Measurements from ENCODE around the gene ARL6IP6. TPM values are rescaled to one million over a fixed set of nuclear protein-coding genes. Genes with fewer than 3 reads are reported as not detected.

ARL6IP6 gene
- total RNA-seq (17.2 TPM), polyA plus RNA-seq (ENCODE audit: insufficient read depth in 1 of 8, insufficient read length in 8 of 8, low replicate concordance in 1 of 8) (10 to 100 TPM; 35.4 to 47.6 (median 40.2) TPM)
- long read RNA-seq, donor 1, transcript ARL6IP6-201 (4 exons, 2,805 nt): major isoform, 11 of 18 reads
- long read RNA-seq, donor 1, partial matches to known transcripts: 6 of 18 reads
- long read RNA-seq, donor 1, other reads (novel, unspliced or antisense): 0 of 18 reads
- long read RNA-seq, donor 2, partial matches to known transcripts: 0 of 2 reads
- long read RNA-seq, donor 2, other reads (novel, unspliced or antisense): 0 of 2 reads
- long read RNA-seq, donor 3, transcript ARL6IP6-201 (4 exons, 2,805 nt): major isoform, 22 of 24 reads
- long read RNA-seq, donor 3, partial matches to known transcripts: 0 of 24 reads
- long read RNA-seq, donor 3, other reads (novel, unspliced or antisense): 0 of 24 reads
- long read RNA-seq, donor 4, transcript ARL6IP6-201 (4 exons, 2,805 nt): major isoform, 9 of 10 reads
- long read RNA-seq, donor 4, partial matches to known transcripts: 0 of 10 reads
- long read RNA-seq, donor 4, other reads (novel, unspliced or antisense): 0 of 10 reads
- long read RNA-seq, donor 5, transcript ARL6IP6-201 (4 exons, 2,805 nt): major isoform, 45 of 47 reads
- long read RNA-seq, donor 5, partial matches to known transcripts: 0 of 47 reads
- long read RNA-seq, donor 5, other reads (novel, unspliced or antisense): 0 of 47 reads
- long read RNA-seq, donor 6, transcript ARL6IP6-201 (4 exons, 2,805 nt): major isoform, 27 of 29 reads
- long read RNA-seq, donor 6, partial matches to known transcripts: 0 of 29 reads
- long read RNA-seq, donor 6, other reads (novel, unspliced or antisense): 0 of 29 reads
- long read RNA-seq, donor 7, transcript ARL6IP6-201 (4 exons, 2,805 nt): major isoform, 28 of 40 reads
- long read RNA-seq, donor 7, partial matches to known transcripts: 10 of 40 reads
- long read RNA-seq, donor 7, other reads (novel, unspliced or antisense): 0 of 40 reads
- long read RNA-seq, donor 8, transcript ARL6IP6-201 (4 exons, 2,805 nt): major isoform, 12 of 13 reads
- long read RNA-seq, donor 8, partial matches to known transcripts: 0 of 13 reads
- long read RNA-seq, donor 8, other reads (novel, unspliced or antisense): 0 of 13 reads
- long read RNA-seq, donor 9, transcript ARL6IP6-201 (4 exons, 2,805 nt): major isoform, 8 of 9 reads
- long read RNA-seq, donor 9, partial matches to known transcripts: 0 of 9 reads
- long read RNA-seq, donor 9, other reads (novel, unspliced or antisense): 0 of 9 reads
- long read RNA-seq, donor 10, transcript ARL6IP6-201 (4 exons, 2,805 nt): major isoform, 19 of 19 reads
- long read RNA-seq, donor 10, partial matches to known transcripts: 0 of 19 reads
- long read RNA-seq, donor 10, other reads (novel, unspliced or antisense): 0 of 19 reads
- long read RNA-seq, donor 11, transcript ARL6IP6-201 (4 exons, 2,805 nt): major isoform, 20 of 20 reads
- long read RNA-seq, donor 11, partial matches to known transcripts: 0 of 20 reads
- long read RNA-seq, donor 11, other reads (novel, unspliced or antisense): 0 of 20 reads

DNA sequence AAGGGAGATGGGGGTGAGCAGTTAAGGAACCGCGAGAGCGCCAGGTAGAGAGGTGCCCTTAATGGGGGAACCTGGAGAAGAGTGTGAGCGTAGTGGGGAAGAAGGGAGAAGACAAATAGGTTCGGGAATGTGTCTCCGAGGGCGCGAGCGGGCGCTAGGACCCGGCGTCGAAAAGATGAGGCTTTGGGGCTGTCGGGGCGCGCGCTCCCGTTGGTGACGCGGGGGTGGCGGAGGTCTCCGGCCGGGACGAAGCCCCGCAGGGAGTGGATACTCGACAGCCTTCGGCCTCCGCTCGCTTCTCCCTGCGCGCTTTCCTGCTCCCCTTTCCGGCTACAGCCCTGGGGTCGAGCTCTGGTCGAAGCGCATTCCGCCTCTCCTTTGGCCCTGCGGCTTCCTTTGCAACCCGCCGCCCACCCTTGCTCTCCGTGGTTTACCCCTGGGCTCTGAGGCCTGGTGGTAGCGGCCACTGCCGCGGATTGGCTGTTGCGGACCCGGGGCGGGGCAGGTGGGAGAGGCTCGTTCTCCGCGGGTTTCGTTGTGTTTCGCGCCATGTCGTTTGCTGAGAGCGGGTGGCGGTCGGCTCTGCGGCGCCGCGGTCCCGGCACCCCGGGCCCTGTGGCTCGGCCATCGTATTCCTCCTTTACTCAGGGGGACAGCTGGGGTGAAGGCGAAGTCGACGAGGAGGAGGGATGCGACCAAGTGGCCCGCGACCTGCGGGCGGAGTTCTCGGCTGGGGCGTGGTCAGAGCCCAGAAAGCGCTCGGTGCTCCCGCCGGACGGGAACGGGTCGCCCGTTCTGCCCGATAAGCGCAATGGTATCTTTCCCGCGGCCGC is at the start of gene ARL6IP6:
Gene ARL6IP6 (plus strand): TSS at position 545 of the 833 bp plus-strand sequence. CDS start 5 bp downstream, at position 550.
- Histone ChIP-seq H3K9me3 (replicated peaks; ENCODE audit: control insufficient read depth, low read depth, low read length) (no peaks in the 10 kb centered on the region), H3K4me1 (ENCODE audit: control insufficient read depth, insufficient read depth, low read length) (peaks cover 7% of the 10 kb centered on the region), H3K36me3 (ENCODE audit: control insufficient read depth, insufficient read depth, low read length) (peaks cover 2% of the 10 kb centered on the region), H3K4me3 (ENCODE audit: low read length) (peak within 1 kb of the TSS; percentile 90), H3K27me3 (ENCODE audit: control insufficient read depth, insufficient read depth, low read length) (no peaks in the 10 kb centered on the region), H3K27ac (ENCODE audit: low read length) (peak within 1 kb of the TSS; percentile 98)
- peak; percentile 97 for DNase-seq
- under 1% methylated on average over 87 of the region's 87 CpGs for WGBS (ENCODE audit: insufficient coverage)

DNA sequence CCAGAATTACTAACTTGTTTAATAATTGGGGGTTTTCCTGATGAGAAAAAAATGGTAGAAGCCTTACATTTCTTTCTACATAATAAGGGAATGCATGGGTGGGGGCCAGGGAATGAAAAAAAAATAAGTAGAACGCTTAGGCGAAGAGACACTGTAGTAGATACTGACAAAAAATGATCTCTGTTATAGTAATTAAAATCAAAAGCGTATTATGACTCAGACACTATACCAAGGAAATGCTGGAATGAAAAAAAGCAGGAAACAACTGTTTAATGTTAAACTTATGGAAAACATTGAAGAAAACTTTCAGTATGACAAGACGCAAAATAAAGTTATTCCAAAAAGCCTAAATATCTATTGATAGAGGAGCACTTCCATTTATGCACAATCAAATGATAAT is 44.1 kb upstream of the ARL6IP6 start:
- H3K9me3 ChIP-seq (replicated peaks; ENCODE audit: control insufficient read depth, low read depth, low read length): no peaks in the 10 kb centered on the region
- peak; percentile 10 for DNase-seq
- no peaks in the 10 kb centered on the region for H3K4me1 ChIP-seq (ENCODE audit: control insufficient read depth, insufficient read depth, low read length)
- H3K36me3 ChIP-seq (ENCODE audit: control insufficient read depth, insufficient read depth, low read length): peaks cover 14% of the 10 kb centered on the region
- no peak overlapping the region for H3K27ac ChIP-seq (ENCODE audit: low read length)
- no peaks in the 10 kb centered on the region for H3K27me3 ChIP-seq (ENCODE audit: control insufficient read depth, insufficient read depth, low read length)
- H3K4me3 ChIP-seq (ENCODE audit: low read length): no peak overlapping the region
- WGBS (ENCODE audit: insufficient coverage): no CpG with 5 or more reads among the region's 4 CpGs

DNA sequence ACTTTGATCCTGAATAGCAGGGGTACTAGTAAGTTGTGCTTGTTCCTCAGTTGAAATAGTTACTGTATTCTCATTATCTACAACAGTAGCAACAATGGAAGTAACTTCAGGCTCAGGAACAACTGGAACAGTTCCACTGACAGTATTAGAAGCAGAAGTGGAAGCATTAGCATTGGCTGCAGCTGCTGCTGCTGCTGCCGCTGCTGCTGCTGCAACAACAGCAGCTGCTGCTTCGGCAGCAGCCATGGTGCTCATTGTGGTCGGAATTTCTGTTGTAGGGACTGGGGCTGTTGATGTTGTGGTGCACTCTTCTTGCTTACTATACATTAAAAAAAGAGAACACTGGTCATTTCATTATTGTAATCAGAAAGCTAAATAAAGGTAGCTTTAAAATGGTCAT is 42.0 kb upstream of the ARL6IP6 start:
- H3K9me3 ChIP-seq (replicated peaks; ENCODE audit: control insufficient read depth, low read depth, low read length): no peaks in the 10 kb centered on the region
- no peak overlapping the region for H3K4me3 ChIP-seq (ENCODE audit: low read length)
- peak; percentile 23 for DNase-seq
- WGBS (ENCODE audit: insufficient coverage): no CpG with 5 or more reads among the region's 3 CpGs
- no peak overlapping the region for H3K27ac ChIP-seq (ENCODE audit: low read length)
- no peaks in the 10 kb centered on the region for H3K4me1 ChIP-seq (ENCODE audit: control insufficient read depth, insufficient read depth, low read length)
- H3K27me3 ChIP-seq (ENCODE audit: control insufficient read depth, insufficient read depth, low read length): no peaks in the 10 kb centered on the region
- peaks cover 13% of the 10 kb centered on the region for H3K36me3 ChIP-seq (ENCODE audit: control insufficient read depth, insufficient read depth, low read length)

DNA sequence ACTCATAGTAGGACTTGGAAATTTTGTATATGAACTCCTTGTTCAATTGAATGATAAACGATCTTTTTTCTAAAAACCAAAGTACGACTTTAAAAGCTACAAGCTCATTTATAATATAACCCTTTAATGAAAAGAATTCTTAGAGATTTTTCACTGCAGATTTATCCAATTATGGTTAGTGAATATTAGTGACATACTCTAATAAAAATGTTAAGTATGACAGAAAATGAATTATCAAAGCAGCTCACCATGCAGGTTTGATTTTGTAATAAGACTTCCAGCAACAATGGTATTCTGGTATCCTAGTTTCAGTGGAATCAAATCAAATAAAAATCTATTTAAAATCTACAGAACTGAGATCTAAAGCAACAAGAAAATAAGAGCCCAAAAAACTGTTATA is 39.6 kb upstream of the ARL6IP6 start:
- H3K27ac ChIP-seq (ENCODE audit: low read length): no peak overlapping the region
- no peak overlapping the region for H3K4me3 ChIP-seq (ENCODE audit: low read length)
- no CpG with 5 or more reads among the region's 2 CpGs for WGBS (ENCODE audit: insufficient coverage)
- no peaks in the 10 kb centered on the region for H3K4me1 ChIP-seq (ENCODE audit: control insufficient read depth, insufficient read depth, low read length)
- DNase-seq: no peak
- peaks cover 10% of the 10 kb centered on the region for H3K36me3 ChIP-seq (ENCODE audit: control insufficient read depth, insufficient read depth, low read length)
- no peaks in the 10 kb centered on the region for H3K27me3 ChIP-seq (ENCODE audit: control insufficient read depth, insufficient read depth, low read length)
- H3K9me3 ChIP-seq (replicated peaks; ENCODE audit: control insufficient read depth, low read depth, low read length): no peaks in the 10 kb centered on the region

DNA sequence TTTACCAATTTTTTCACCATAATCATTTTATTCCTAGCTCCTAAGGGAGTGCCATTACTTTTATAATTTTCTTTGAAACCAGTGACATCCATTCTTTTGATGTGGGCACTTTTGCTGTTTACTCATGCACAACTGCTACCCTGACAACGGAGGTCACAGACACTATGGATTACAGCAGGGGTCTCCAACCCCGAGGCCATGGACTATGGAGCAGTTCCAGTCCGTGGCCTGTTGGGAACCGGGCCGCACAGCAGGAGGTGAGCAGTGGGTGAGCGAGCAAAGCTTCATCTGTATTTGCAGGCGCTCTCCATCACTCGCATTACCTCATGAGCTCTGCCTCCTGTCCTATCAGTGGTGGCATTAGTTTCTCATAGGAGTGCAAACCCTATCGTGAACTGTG is 35.8 kb upstream of the ARL6IP6 start:
- no peak for DNase-seq
- H3K4me1 ChIP-seq (ENCODE audit: control insufficient read depth, insufficient read depth, low read length): no peaks in the 10 kb centered on the region
- no peaks in the 10 kb centered on the region for H3K9me3 ChIP-seq (replicated peaks; ENCODE audit: control insufficient read depth, low read depth, low read length)
- H3K4me3 ChIP-seq (ENCODE audit: low read length): no peak overlapping the region
- no peaks in the 10 kb centered on the region for H3K27me3 ChIP-seq (ENCODE audit: control insufficient read depth, insufficient read depth, low read length)
- no peak overlapping the region for H3K27ac ChIP-seq (ENCODE audit: low read length)
- peaks cover 5% of the 10 kb centered on the region for H3K36me3 ChIP-seq (ENCODE audit: control insufficient read depth, insufficient read depth, low read length)
- WGBS (ENCODE audit: insufficient coverage): 94% methylated on average over 9 of the region's 9 CpGs

DNA sequence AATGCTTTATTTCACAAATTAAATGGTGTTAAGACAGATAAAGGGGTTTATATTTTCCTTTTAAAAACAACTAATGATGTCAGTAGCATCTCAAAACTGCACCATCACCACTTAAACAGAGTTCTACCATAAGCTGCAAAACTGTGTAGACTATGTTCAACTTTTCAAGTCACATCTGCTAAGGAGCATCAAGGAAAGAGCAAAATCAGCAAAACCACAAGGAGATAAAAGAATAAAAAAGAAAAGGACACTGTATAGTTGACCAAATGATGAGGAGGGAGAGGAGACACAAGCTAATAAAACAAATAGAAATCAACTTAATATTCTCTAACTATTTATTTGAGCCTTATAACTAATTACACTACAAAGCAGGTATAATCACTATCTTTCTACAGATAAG is 35.0 kb upstream of the ARL6IP6 start:
- Histone ChIP-seq H3K36me3 (ENCODE audit: control insufficient read depth, insufficient read depth, low read length) (peaks cover 5% of the 10 kb centered on the region), H3K4me1 (ENCODE audit: control insufficient read depth, insufficient read depth, low read length) (no peaks in the 10 kb centered on the region), H3K9me3 (replicated peaks; ENCODE audit: control insufficient read depth, low read depth, low read length) (no peaks in the 10 kb centered on the region), H3K27me3 (ENCODE audit: control insufficient read depth, insufficient read depth, low read length) (no peaks in the 10 kb centered on the region), H3K27ac (ENCODE audit: low read length) (no peak overlapping the region), H3K4me3 (ENCODE audit: low read length) (no peak overlapping the region)
- DNase-seq: no peak

DNA sequence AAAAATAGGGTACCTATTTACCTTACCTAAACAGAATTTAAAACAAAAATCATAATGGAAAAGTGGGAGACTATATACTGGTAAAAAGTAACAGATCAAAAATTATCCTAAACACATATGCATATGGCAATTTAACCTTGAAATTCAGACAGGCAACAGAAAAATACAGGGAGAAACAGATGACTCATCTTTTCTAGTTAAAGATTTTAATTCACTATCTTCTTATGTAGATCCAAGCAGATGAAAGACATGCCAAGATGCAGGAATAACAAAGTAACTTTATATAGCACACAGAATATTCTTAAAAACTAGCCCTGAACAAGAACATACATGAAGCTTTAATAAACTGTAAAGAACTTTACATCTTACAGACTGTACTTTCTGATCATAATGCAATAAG is 32.1 kb upstream of the ARL6IP6 start:
- no peaks in the 10 kb centered on the region for H3K9me3 ChIP-seq (replicated peaks; ENCODE audit: control insufficient read depth, low read depth, low read length)
- peaks cover 2% of the 10 kb centered on the region for H3K36me3 ChIP-seq (ENCODE audit: control insufficient read depth, insufficient read depth, low read length)
- H3K27me3 ChIP-seq (ENCODE audit: control insufficient read depth, insufficient read depth, low read length): no peaks in the 10 kb centered on the region
- no peak overlapping the region for H3K27ac ChIP-seq (ENCODE audit: low read length)
- H3K4me1 ChIP-seq (ENCODE audit: control insufficient read depth, insufficient read depth, low read length): no peaks in the 10 kb centered on the region
- H3K4me3 ChIP-seq (ENCODE audit: low read length): no peak overlapping the region
- DNase-seq: no peak

DNA sequence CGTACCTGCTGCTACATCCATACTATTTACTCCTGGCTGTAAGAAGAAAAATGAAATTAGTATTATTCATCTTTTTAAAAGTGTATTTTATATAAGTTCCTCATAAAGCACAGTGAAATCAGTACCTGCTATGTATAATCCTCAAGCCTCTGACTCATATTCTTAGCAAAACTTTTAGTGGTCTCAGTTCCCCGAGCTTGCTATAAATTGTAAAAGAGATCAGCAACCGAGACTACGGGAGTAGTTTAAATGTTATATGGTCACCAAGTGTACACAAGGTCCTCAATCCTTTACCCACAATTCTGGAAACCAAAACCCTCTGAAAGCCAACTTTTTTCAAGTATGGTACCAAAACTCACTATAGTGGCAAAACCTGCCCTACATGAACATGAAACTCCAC is 25.4 kb upstream of the ARL6IP6 start:
- Histone ChIP-seq H3K4me3 (ENCODE audit: low read length) (no peak overlapping the region), H3K27me3 (ENCODE audit: control insufficient read depth, insufficient read depth, low read length) (no peaks in the 10 kb centered on the region), H3K4me1 (ENCODE audit: control insufficient read depth, insufficient read depth, low read length) (no peaks in the 10 kb centered on the region), H3K9me3 (replicated peaks; ENCODE audit: control insufficient read depth, low read depth, low read length) (no peaks in the 10 kb centered on the region), H3K27ac (ENCODE audit: low read length) (no peak overlapping the region), H3K36me3 (ENCODE audit: control insufficient read depth, insufficient read depth, low read length) (peaks cover 5% of the 10 kb centered on the region)
- DNase-seq: no peak
- WGBS (ENCODE audit: insufficient coverage): no CpG with 5 or more reads among the region's 4 CpGs

DNA sequence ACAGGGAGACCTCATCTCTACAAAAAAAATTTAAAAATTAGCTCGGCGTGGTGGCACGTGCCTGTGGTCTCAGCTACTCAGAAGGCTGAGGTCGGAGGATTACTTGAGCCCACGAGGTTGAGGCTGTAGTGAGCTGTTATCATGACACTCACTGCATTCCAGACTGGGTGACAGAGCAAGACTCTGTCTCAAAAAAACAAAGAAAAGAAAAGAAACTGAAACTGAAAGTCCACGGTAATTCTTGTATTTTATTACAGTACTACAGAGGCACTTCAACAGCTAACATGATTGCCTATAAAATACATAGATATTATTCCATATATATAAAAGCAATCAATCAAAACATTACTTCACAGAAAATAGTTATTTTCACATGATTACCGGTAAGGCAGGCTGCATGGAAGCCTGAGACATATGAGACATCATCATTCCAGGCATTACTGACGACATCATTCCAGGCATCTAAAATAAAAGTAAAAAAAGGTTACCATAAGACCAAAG is 24.2 kb upstream of the ARL6IP6 start:
- H3K9me3 ChIP-seq (replicated peaks; ENCODE audit: control insufficient read depth, low read depth, low read length): no peaks in the 10 kb centered on the region
- 83% methylated on average over 1 of the region's 8 CpGs for WGBS (ENCODE audit: insufficient coverage)
- H3K4me1 ChIP-seq (ENCODE audit: control insufficient read depth, insufficient read depth, low read length): no peaks in the 10 kb centered on the region
- no peak overlapping the region for H3K4me3 ChIP-seq (ENCODE audit: low read length)
- H3K27ac ChIP-seq (ENCODE audit: low read length): no peak overlapping the region
- H3K36me3 ChIP-seq (ENCODE audit: control insufficient read depth, insufficient read depth, low read length): peaks cover 5% of the 10 kb centered on the region
- H3K27me3 ChIP-seq (ENCODE audit: control insufficient read depth, insufficient read depth, low read length): no peaks in the 10 kb centered on the region
- peak; percentile 18 for DNase-seq
